A172 (cell line): ENCODE results near the gene AMIGO1. TPM values are rescaled to one million over a fixed set of nuclear protein-coding genes. Genes with fewer than 3 reads are reported as not detected.
A peak's percentile ranks its signal among the peaks of the same experiment; 100 is the strongest.

Experiments used
- DNase-seq: peaks from one replicate; pipeline ENCODE4 v3.0.0-alpha.2; 2015; ENCODE audit warnings: low spot score
- total RNA-seq: library from RNA; depleted of rRNA; stranded (reverse); fragments of >200 nt; shearing (Covaris generic); gene quantifications from 2 replicates; pipeline ENCODE4 v1.2.3, GENCODE V29; 2014; rRNA removed

The AMIGO1 gene, protein sequence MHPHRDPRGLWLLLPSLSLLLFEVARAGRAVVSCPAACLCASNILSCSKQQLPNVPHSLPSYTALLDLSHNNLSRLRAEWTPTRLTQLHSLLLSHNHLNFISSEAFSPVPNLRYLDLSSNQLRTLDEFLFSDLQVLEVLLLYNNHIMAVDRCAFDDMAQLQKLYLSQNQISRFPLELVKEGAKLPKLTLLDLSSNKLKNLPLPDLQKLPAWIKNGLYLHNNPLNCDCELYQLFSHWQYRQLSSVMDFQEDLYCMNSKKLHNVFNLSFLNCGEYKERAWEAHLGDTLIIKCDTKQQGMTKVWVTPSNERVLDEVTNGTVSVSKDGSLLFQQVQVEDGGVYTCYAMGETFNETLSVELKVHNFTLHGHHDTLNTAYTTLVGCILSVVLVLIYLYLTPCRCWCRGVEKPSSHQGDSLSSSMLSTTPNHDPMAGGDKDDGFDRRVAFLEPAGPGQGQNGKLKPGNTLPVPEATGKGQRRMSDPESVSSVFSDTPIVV
- total RNA-seq = 0.10 TPM in 1 of 2 replicates, not detected in the other

DNA sequence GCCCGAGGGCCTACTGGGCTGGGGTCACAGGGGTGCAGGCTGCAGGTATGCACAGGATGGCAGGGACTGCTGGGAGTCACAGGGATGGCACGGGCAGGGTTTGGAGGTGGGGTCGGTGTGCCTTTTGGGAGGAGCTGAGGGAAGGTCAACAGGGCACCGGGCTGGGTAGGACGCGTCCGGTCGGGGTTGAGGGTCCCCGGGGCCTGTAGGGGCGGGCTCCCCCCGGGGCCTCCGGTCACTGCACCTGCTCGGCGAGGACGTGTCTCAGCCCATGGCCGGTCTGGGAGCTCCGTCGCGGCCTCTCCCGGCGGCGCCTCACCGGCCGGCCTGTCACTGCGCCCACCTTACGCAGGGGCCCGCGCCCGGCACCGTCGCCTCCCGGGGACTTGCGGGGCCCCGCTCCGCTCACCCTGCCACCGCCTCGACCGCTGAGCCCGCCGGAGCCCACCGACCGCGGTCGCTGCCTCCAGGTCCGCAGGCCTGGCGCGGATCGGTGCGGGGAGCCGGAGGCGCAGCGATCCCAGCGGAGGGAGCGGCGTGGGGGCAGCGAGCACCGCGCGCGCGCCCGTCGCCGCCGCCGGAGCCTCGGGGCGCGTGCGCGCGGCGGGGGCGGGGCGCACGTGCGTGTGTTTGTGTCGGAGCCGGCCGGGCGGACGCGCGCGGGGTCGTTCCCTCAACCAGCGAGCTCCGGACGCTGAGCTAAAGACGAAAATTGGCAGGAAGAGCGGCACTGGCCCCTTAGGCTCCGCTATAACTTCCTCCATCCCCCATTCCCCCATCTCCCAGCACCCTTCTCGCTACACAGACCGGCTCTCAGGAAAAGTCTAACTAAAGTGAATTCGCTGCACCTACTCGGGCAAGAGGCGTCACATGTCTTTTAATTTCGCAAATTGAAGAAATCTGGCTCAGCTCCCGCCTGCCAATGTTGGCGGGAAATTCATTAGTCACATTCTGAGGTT is at the start of gene AMIGO1:
Gene AMIGO1 (minus strand): TSS at position 552 of the 959 bp plus-strand sequence. CDS start 815 bp downstream, outside the sequence.
- no peak for DNase-seq

DNA sequence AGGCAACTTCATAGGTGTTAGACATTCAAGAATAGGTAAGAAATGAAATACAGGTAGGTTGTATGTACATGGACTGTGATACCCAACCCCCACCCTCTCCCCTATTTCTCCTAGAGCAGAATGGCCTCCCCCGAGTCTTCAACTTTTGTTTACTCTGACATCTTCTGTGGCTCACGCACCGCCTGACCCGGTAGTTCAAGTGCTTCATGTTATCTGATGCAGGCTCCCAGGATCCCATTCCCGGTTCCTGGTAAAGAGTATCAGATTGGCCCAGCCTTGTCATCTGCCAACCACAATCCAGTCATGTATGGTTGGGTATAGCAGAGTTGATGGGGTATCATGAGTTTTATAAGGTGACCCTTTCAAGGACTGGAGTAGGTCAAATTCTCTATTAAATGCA is 48.0 kb upstream of the AMIGO1 start:
- DNase-seq = no peak

DNA sequence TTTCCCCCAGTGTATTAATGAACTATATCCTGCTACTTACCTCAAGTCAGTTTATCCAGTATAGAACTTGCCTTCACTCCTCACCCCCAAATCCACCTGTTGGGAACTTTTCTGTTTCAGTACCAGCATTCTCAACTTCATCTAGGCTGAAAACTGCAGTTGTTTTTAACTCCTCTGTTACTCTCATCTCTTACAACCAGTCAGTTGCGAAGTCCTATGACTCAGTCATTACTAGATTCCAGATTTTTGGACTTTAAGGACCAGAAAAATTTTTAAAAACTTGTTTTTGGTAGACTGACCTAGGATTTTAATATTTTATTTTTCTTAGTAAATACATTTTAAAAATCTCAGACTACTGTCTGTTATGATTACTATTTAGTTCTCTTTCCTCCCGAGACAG is 47.0 kb upstream of the AMIGO1 start:
- DNase-seq = no peak

GRCh38 chr1:109548321-109549267 is 39.1 kb upstream of the AMIGO1 start, which contains the start of gene GNAI3:
TSS of gene GNAI3 (plus strand) at chr1:109548615. CDS start at chr1:109548721, 106 bp downstream.
- DNase-seq = peak; percentile 94

- peak; percentile 25 for DNase-seq
Observed at GRCh38 chr1:109547463-109548320, 38.2 kb upstream of the AMIGO1 start.

GRCh38 chr1:109546311-109547109 is 37.0 kb upstream of the AMIGO1 start:
- peak; percentile 83 for DNase-seq

DNA sequence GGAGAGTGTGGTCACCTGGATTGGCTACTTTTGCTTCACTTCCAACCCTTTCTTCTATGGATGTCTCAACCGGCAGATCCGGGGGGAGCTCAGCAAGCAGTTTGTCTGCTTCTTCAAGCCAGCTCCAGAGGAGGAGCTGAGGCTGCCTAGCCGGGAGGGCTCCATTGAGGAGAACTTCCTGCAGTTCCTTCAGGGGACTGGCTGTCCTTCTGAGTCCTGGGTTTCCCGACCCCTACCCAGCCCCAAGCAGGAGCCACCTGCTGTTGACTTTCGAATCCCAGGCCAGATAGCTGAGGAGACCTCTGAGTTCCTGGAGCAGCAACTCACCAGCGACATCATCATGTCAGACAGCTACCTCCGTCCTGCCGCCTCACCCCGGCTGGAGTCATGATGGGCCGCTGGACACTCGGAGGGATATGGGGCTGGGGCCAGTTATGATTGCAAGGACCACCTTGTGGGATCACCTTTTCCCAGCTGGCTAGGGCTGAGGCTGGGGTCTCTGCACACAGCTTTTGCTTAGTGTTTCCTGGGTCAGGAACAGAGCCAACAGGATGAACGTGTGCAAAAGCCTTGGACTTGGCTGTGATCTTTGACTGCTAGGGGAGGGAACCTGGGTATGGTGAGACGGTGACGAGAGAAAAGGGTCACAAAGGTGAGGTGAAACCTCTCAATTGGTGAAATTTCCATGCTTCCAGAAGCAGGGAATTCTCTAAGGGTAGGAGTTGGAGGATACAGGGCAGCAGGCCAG is 34.6 kb upstream of the AMIGO1 start:
- no peak for DNase-seq

DNA sequence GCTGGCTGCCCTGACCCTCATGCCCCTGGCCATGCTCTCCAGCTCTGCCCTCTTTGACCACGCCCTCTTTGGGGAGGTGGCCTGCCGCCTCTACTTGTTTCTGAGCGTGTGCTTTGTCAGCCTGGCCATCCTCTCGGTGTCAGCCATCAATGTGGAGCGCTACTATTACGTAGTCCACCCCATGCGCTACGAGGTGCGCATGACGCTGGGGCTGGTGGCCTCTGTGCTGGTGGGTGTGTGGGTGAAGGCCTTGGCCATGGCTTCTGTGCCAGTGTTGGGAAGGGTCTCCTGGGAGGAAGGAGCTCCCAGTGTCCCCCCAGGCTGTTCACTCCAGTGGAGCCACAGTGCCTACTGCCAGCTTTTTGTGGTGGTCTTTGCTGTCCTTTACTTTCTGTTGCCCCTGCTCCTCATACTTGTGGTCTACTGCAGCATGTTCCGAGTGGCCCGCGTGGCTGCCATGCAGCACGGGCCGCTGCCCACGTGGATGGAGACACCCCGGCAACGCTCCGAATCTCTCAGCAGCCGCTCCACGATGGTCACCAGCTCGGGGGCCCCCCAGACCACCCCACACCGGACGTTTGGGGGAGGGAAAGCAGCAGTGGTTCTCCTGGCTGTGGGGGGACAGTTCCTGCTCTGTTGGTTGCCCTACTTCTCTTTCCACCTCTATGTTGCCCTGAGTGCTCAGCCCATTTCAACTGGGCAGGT is 33.9 kb upstream of the AMIGO1 start:
- DNase-seq = no peak

DNA sequence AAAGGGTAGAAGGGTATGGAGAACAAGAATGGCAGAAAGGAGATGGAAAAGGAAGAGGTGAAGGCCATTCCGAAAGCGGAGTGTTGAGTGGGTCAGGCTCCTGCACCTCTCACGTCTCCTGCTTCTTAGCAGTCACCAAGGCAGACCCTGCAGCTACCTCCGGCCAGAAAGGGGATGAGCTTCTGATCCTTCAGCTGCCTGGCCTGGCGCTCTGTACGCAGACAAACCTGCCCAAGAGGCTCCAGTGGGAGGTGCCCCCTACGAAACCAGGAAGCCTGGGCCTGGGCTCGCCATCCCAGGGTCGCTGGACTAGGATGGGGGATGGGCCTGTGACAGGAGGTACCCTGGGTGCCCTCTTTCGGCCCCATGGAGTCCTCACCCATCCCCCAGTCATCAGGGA is 33.1 kb upstream of the AMIGO1 start:
- no peak for DNase-seq

DNA sequence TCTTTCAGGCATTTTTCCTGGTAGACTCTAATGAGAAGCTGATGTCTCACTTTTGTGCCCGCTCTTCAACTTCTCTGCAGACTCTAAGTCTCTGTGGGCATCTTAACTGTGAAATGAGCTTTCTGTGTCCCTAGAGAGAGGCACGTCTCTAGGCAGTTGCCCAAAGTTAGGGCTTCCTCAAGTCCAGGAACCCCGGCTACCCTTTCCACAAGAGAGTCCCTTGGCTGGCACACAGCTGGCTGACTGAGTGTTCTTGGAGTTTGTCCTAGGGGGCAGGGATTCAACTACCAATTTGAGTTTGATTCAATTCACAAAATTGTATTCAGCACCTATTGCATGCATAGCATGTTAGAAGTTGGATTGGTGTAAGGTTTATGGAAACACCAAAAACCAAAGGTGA is 31.6 kb upstream of the AMIGO1 start:
- DNase-seq = no peak

GRCh38 chr1:109539676-109540075 is 30.1 kb upstream of the AMIGO1 start, which contains the start of gene GPR61:
TSS of gene GPR61 (plus strand) at chr1:109539872. CDS start at chr1:109543023, 3,151 bp downstream.
- no peak for DNase-seq

- DNase-seq = no peak
Observed at GRCh38 chr1:109538827-109539555, 29.5 kb upstream of the AMIGO1 start.

DNA sequence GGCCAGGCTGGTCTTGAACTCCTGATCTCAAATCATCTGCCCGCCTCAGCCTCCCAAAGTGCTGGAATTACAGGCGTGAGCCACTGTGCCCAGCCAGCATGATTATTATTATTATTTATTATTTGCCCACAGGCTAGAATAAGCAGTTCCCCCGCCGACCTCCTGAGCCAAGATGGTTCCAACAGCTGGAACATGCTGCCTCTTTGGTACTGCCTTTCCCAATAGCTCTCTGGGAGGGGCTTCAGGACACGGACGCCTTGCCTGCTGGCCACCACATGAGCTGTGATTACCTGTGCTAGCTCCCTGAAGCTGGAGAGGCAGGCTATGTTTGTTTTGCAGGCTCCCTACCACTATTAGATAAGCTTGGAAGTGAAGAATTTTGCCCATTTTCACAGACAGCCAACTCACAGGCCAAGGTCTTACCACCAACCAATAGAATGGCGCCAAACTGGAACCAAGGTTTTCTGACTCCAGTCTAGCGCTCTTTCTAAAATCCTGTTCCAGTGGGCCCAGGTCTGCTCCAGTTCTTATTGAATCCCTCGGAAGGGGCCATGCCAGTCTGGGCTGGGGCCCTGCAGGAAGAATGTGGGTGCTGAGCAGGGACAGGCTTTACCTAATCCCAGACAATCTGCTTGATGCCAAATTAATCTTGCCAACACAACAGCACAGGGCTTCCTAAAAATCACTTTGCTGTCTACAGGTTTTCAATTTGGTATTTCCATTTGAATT is 28.1 kb upstream of the AMIGO1 start:
- DNase-seq = no peak

DNA sequence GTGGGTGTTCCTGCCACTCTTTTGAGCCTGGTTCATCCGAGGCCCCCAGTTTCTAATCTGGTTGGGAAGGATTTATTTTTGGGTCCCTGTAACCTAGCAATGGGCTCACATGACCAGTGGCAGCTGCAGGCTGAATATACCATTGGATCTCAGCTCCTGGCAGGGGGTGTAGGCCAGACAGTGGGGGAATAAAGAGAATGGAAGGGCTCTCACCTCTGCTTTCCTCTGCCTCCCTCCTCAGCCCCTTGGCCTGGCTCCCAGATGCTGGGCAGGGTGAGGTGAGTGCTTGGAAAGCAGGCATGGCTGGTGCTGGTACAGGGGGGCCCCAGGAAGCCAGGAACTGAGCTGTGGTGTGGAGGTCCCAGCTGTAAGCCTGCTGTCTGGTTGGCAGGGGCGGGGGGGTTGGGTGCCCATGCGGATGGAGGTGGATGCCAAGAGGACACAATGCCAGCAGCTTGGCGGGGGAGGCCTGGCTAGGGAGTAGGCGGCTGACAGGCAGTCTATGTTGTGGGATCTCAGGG is 26.5 kb upstream of the AMIGO1 start:
- DNase-seq = no peak

DNA sequence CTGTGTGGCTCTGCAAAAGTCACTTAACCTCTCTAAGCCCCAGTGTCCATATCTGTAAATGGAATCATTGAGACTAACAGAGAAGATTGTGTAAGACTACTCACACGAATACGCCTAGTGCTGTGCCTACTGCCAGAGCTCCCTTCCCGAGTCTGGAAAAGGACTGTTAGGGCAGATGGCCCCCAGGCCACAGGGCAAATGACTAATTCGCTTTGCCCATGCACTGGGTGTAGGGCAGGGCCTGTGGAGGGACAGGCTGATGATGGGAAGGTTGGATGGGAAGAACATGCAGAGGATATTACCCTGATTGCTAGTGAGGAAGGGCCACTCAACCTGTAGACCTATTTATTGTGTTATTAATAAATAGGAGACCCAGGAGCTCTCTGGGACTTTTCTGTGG is 26.0 kb upstream of the AMIGO1 start:
- DNase-seq = no peak

- no peak for DNase-seq
Observed at GRCh38 chr1:109534307-109534858, 24.9 kb upstream of the AMIGO1 start.
